Naive thymus-derived CD4-positive, alpha-beta T cell (primary cell): Measurements from ENCODE around the gene FCER1G. TPM values are rescaled to one million over a fixed set of nuclear protein-coding genes. Genes with fewer than 3 reads are reported as not detected.

Source experiments
- ATAC-seq: fragments of 150-1000 bp; cut with Tn5 transposase; 2 replicates; pipeline ENCODE4 v1.10.0; 2021; ENCODE audit warnings: mild to moderate bottlenecking, moderate library complexity
- CTCF ChIA-PET: fragments of 350-600 bp; sonication (Branson Sonifier 250); formaldehyde crosslinking; loops from one replicate; lab custom pipeline; 2021; ENCODE audit warnings: antibody characterized with exemption; lab: Charles Lee
- POLR2A ChIA-PET: fragments of 350-600 bp; sonication (Branson Sonifier 250); formaldehyde crosslinking; loops from one replicate; lab custom pipeline; 2021; ENCODE audit warnings: antibody characterized with exemption, inconsistent platforms; lab: Charles Lee
- DNase-seq, 9 donors: peaks; one replicate each; pipeline versions ENCODE4 v3.0.0 to v3.0.0-alpha.2; 2020 to 2022; ENCODE audit warnings: mixed read lengths in 1 of 9
- H3K27ac ChIP-seq: one replicate; pipeline ENCODE4 v1.7.0; 2013; ENCODE audit warnings: mild to moderate bottlenecking, low read depth, low read length, moderate library complexity
- H3K27me3 ChIP-seq, 2 donors: one replicate each; pipeline ENCODE4 v1.7.0; 2013; ENCODE audit warnings: low read length in 2 of 2, mild to moderate bottlenecking in 2 of 2, moderate library complexity in 2 of 2; ENCODE audit not compliant: control insufficient read depth in 2 of 2, insufficient read depth in 2 of 2
- H3K36me3 ChIP-seq, 3 experiments: 1 replicate in 2 of 3; 2 replicates in 1 of 3; pipeline ENCODE4 v1.7.0; 2013; ENCODE audit warnings: low read length in 3 of 3, mild to moderate bottlenecking in 3 of 3, moderate library complexity in 1 of 3; ENCODE audit not compliant: insufficient read depth in 3 of 3, control insufficient read depth in 2 of 3
- H3K4me1 ChIP-seq, 2 donors: one replicate each; pipeline ENCODE4 v1.7.0; 2013; ENCODE audit warnings: low read length in 2 of 2, mild to moderate bottlenecking in 2 of 2, moderate library complexity in 1 of 2; ENCODE audit not compliant: control insufficient read depth in 2 of 2, insufficient read depth in 2 of 2
- H3K4me3 ChIP-seq: 2 replicates; pipeline ENCODE4 v1.7.0; 2013; ENCODE audit warnings: mild to moderate bottlenecking, low read length
- H3K9me3 ChIP-seq, 3 experiments: 1 replicate in 2 of 3; 2 replicates in 1 of 3; pipeline ENCODE4 v1.7.0; 2013; ENCODE audit warnings: low read length in 3 of 3; ENCODE audit not compliant: control insufficient read depth in 2 of 3
- H3K27ac Mint-ChIP-seq, 9 donors: one replicate each; pipeline ENCODE4 v1.8.0; 2020 to 2022; ENCODE audit warnings: mixed read lengths in 9 of 9, mild to moderate bottlenecking in 8 of 9, moderate library complexity in 5 of 9, inconsistent platforms in 2 of 9
- H3K27me3 Mint-ChIP-seq, 5 donors: one replicate each; pipeline ENCODE4 v1.8.0; 2021 to 2022; ENCODE audit warnings: mixed read lengths in 5 of 5, mild to moderate bottlenecking in 1 of 5
- H3K36me3 Mint-ChIP-seq, 5 donors: one replicate each; pipeline ENCODE4 v1.8.0; 2020 to 2022; ENCODE audit warnings: mixed read lengths in 5 of 5, mild to moderate bottlenecking in 3 of 5, inconsistent platforms in 1 of 5
- H3K4me1 Mint-ChIP-seq, 7 donors: one replicate each; pipeline ENCODE4 v1.8.0; 2020 to 2022; ENCODE audit warnings: mixed read lengths in 7 of 7, mild to moderate bottlenecking in 3 of 7, inconsistent platforms in 1 of 7
- H3K4me3 Mint-ChIP-seq, 10 donors: one replicate each; pipeline ENCODE4 v1.8.0; 2020 to 2022; ENCODE audit warnings: mild to moderate bottlenecking in 10 of 10, mixed read lengths in 10 of 10, moderate library complexity in 6 of 10, inconsistent platforms in 2 of 10
- H3K9me3 Mint-ChIP-seq, 11 donors: one replicate each; pipeline ENCODE4 v1.8.0; 2020 to 2022; ENCODE audit warnings: mixed read lengths in 11 of 11, mild to moderate bottlenecking in 4 of 11, inconsistent platforms in 1 of 11, moderate library complexity in 1 of 11
- intact Hi-C, 2 donors: fragments of 100-400 bp; cut with micrococcal nuclease; formaldehyde crosslinking; loops; one replicate each; pipeline ENCODE4 v1.15.1; 2023
- polyA plus RNA-seq, 2 donors: library from polyadenylated mRNA; unstranded; fragments of 300-500 nt; fragmentation: Illumina TruSeq; gene quantifications; one replicate each; pipeline ENCODE4 v1.2.3, GENCODE V29; 2021
- total RNA-seq, 6 experiments: library from RNA in 5 of 6; stranded (reverse) in 5 of 6; gene quantifications; 1 replicate in 5 of 6; 2 replicates in 1 of 6; pipeline ENCODE4 v1.2.3 and lab custom pipeline; 2021 to 2026

FCER1G gene
- total and polyA plus RNA-seq, 7 experiments from 2014 or later = 2.6 to 171 (median 13.9) TPM

DNA sequence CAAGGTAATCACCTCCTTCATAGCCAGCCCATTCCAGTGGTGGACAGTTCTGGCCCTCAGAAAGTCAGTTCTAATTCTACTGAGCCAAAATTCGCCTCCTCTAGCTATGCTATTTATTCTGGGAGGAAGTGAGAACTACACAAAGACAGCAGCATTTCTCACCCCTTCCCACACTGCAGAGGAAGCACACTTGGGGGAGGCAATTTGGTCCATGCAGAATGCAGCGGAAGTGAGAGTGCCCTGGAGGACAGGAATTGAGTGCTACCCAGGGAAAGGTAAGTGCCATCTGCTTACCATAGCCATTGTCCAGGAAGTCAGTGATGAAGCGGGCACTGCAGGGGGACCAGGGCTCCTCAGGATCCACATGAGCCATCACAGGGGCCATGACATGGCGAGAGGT, 19.9 kb upstream of the FCER1G start:
- Histone ChIP-seq H3K9me3 (no peaks in the 10 kb centered on the region), H3K4me1 (peaks cover 32 to 38% of the 10 kb centered on the region in 2 donors), H3K36me3 (no peaks in the 10 kb centered on the region), H3K27ac (no peak overlapping the region), H3K4me3 (no peak overlapping the region), H3K27me3 (no peaks in the 10 kb centered on the region)
- peaks cover 0 to 2% (median 0%) of the 10 kb centered on the region in 11 donors for H3K9me3 Mint-ChIP-seq
- intact Hi-C loops = no loop called here
- ChIA-PET POLR2A (interaction anchor here (1.2 to 29.1 kb wide), 5 partner anchors 8 to 31 kb away, joined by 3 to 508 read pairs (median 93); partner anchors contain the start of genes ADAMTS4, APOA2, FCER1G and NDUFS2), CTCF (interaction anchor here (0.6 to 5.3 kb wide), 5 partner anchors 8 to 112 kb away, joined by 3 to 76 read pairs (median 3); partner anchors contain the start of gene TOMM40L)
- H3K4me1 Mint-ChIP-seq = peaks cover 31 to 67% (median 40%) of the 10 kb centered on the region in 7 donors
- H3K27me3 Mint-ChIP-seq = no peaks in the 10 kb centered on the region
- DNase-seq = no peak
- peak overlapping the region; percentile 6 to 91 (median 81) for H3K27ac Mint-ChIP-seq
- peak; percentile 37 for ATAC-seq
- peak overlapping the region in 3 of 10 donors; percentile 3 to 49 (median 36) for H3K4me3 Mint-ChIP-seq
- no peaks in the 10 kb centered on the region for H3K36me3 Mint-ChIP-seq

DNA sequence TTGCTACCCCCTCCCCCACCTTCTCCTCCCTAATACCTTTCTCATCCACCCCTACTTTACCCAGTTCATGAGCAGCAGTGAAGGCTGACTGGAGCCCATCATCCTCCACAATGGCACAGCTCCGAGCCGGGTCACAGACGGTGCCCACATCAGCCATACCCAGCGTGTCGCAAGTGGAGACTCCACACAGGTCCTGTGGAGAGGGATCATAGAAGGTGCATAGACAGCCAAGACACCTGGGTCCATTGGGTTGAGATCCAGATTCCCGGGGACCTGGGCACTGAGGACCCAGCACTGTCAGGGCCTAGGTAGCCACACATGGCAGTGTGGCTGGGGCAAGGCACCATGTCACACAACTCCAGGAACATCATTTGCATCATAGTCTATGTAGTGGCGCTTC, 19.0 kb upstream of the FCER1G start:
- intact Hi-C loops = no loop called here
- peaks cover 42 to 47% of the 10 kb centered on the region in 2 donors for H3K4me1 ChIP-seq
- ChIA-PET POLR2A (interaction anchor here (1.1 to 29.1 kb wide), 3 partner anchors 11 to 27 kb away, joined by 5 to 508 read pairs (median 93); partner anchors contain the start of genes APOA2, FCER1G and TOMM40L), CTCF (interaction anchor here (1.9 kb wide), 1 partner anchor 9 kb away, joined by 4 read pairs; no protein-coding TSS in a partner anchor)
- DNase-seq (no peak), ATAC-seq (no peak)
- no peak overlapping the region for H3K4me3 ChIP-seq
- H3K27ac Mint-ChIP-seq = peak overlapping the region in 3 of 9 donors; percentile 60 to 81 (median 63)
- H3K4me1 Mint-ChIP-seq = peaks cover 38 to 72% (median 49%) of the 10 kb centered on the region in 7 donors
- H3K9me3 Mint-ChIP-seq = peaks cover 0 to 2% (median 0%) of the 10 kb centered on the region in 11 donors
- no peaks in the 10 kb centered on the region for H3K9me3 ChIP-seq
- H3K4me3 Mint-ChIP-seq = no peak overlapping the region
- no peaks in the 10 kb centered on the region for H3K27me3 Mint-ChIP-seq
- no peaks in the 10 kb centered on the region for H3K27me3 ChIP-seq
- no peaks in the 10 kb centered on the region for H3K36me3 Mint-ChIP-seq
- H3K36me3 ChIP-seq = no peaks in the 10 kb centered on the region
- no peak overlapping the region for H3K27ac ChIP-seq

DNA sequence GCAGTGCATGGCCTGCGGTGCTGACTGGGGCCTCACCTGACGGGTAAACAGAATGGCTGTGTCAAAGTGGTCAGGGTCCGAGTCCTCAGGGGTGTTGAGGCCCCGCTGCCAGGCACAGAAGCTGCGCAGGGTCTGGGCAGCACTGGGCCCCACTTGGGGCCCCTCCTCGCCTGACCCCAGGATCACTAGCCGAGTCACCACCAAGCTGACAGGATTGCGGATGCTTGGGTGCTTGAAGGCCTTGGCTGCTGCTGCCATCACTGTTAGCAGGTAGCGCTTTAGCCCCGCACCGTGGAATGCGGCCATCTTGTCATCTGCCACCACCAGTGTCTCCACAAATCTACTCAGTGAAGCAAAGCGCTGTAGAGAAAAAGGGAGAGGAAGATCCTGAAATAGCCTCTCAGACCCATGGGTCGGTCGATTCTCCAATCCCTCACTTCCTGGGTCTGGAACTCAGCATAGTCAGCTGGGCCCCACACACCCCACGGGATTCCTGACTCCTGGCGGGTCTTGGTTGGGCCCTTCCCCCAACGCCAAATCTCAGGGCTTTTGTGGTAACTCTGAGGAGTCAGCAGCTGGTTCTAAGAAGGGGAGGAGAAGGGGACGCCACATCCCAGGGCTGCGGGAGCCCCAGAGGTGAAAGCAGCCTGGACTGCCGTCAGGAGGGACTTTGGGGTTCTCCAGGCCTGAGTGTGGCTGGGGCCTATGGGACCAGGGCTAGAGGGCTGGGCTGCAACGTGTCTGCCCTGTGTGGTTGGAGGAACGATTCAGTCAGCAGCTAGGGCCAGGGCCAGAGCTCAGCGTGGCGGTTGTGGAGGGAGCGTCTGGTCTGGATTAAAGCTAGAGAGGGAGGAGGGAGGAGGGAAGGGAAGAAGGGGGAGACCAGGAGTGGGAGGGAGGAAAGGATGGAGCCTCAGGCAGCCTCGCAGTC, 18.3 kb upstream of the FCER1G start:
- H3K9me3 Mint-ChIP-seq = peaks cover 0 to 2% (median 0%) of the 10 kb centered on the region in 11 donors

DNA sequence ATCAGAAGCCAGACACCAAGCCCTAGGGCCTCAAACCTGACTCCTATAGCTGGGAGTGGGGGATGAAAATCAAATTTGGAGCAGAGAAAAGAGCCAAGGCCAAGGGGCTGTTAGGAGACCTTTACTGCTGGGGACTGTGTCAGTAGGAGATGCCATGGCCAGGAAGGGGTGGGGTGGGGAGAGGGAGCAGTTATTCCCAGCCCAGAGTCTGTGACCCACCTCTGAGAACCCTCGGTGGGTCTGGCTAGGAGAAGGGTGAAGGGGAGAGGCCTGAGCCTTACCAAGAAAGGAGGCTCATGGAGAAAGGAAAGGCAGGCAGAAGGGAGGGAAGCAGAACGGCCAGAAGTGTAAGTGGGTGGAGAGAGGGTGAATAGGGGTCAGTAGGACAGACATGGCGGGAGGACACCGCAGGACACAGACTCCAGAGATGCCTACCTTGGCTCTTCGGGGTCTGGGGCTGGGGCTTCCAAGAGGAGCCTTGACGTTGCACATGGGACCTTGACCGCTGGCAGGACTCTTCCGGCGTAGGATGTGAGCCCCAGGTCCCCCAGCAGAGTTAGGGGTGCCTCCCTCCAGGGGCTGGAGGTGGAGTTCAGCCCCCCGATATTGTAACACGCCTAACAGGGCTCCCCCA, 17.4 kb upstream of the FCER1G start:
- Histone ChIP-seq H3K27ac (no peak overlapping the region), H3K27me3 (no peaks in the 10 kb centered on the region), H3K36me3 (peaks cover 0 to 4% (median 0%) of the 10 kb centered on the region in 3 experiments), H3K4me3 (no peak overlapping the region), H3K9me3 (no peaks in the 10 kb centered on the region), H3K4me1 (peaks cover 46 to 52% of the 10 kb centered on the region in 2 donors)
- Mint-ChIP-seq H3K4me1 (peaks cover 39 to 73% (median 56%) of the 10 kb centered on the region in 7 donors), H3K27me3 (no peaks in the 10 kb centered on the region), H3K9me3 (peaks cover 0 to 2% (median 0%) of the 10 kb centered on the region in 11 donors), H3K36me3 (peaks cover 0 to 3% (median 0%) of the 10 kb centered on the region in 5 donors), H3K4me3 (no peak overlapping the region), H3K27ac (peak overlapping the region in 2 of 9 donors; percentile 51 to 61)
- ATAC-seq (no peak), DNase-seq (no peak)
- intact Hi-C loops = no loop called here
- ChIA-PET CTCF (interaction anchor here (1.2 to 1.9 kb wide), 4 partner anchors 8 to 28 kb away, joined by 3 to 6 read pairs (median 4); no protein-coding TSS in a partner anchor), POLR2A (interaction anchor here (1.0 to 29.1 kb wide), 5 partner anchors 8 to 25 kb away, joined by 3 to 508 read pairs (median 93); partner anchors contain the start of genes APOA2, B4GALT3, FCER1G and TOMM40L)

More for the DNA sequence above, 18.3 kb upstream of the FCER1G start:
- intact Hi-C loops = no loop called here
- H3K27me3 Mint-ChIP-seq = no peaks in the 10 kb centered on the region
- DNase-seq (no peak), ATAC-seq (no peak)
- no peaks in the 10 kb centered on the region for H3K36me3 ChIP-seq
- H3K36me3 Mint-ChIP-seq = no peaks in the 10 kb centered on the region
- ChIA-PET POLR2A (interaction anchor here (0.6 to 29.1 kb wide), 6 partner anchors 9 to 26 kb away, joined by 3 to 508 read pairs (median 4); partner anchors contain the start of genes APOA2, B4GALT3, FCER1G and TOMM40L), CTCF (interaction anchor here (1.5 to 1.9 kb wide), 2 partner anchors 8 to 11 kb away, joined by 4 to 6 read pairs; no protein-coding TSS in a partner anchor)
- no peak overlapping the region for H3K4me3 ChIP-seq
- no peaks in the 10 kb centered on the region for H3K27me3 ChIP-seq
- no peak overlapping the region for H3K4me3 Mint-ChIP-seq
- H3K4me1 ChIP-seq = peaks cover 48 to 54% of the 10 kb centered on the region in 2 donors
- H3K27ac Mint-ChIP-seq = peak overlapping the region in 1 of 9 donors; percentile 61
- no peaks in the 10 kb centered on the region for H3K9me3 ChIP-seq
- H3K27ac ChIP-seq = no peak overlapping the region
- peaks cover 43 to 75% (median 56%) of the 10 kb centered on the region in 7 donors for H3K4me1 Mint-ChIP-seq

DNA sequence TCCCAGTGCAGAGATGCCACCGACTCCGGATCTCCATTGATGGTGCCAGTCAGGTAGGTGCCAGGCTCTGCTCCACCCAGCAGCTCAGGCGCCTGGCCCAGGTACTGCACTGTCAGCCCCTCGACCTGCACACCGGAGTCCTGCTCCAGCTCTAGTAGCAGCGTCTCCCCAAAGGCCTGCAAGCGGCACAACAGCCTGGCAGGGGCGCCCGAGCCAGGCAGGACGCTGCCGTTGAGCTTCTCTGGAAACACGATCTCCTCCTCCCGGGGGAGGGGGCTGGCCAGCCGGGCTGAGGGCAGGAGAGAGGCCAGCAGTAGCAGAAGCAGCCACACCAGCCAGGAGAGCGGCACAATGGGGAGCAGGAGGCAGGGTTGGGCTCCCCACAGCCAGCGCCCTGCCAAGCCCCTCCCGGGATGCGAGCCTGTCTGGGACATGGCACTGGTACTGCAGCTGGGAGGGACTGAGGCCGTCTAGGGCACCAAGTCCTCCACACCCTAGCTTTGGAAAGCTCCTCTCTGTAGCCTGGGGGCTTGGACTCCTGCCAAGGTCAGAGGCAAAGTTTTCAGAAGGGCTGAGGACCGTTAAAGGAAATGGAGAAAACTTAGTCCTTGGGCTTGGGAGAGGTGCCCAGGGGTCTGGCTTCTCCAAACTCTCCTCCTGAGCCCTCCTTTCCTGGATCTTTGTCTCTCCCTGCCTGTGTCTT, 16.8 kb upstream of the FCER1G start:
- H3K27me3 ChIP-seq = no peaks in the 10 kb centered on the region
- H3K4me3 ChIP-seq = no peak overlapping the region
- H3K27ac ChIP-seq = no peak overlapping the region
- ATAC-seq = no peak
- H3K36me3 Mint-ChIP-seq = peaks cover 0 to 3% (median 0%) of the 10 kb centered on the region in 5 donors
- CTCF ChIA-PET = interaction anchor here (0.9 to 1.5 kb wide), 5 partner anchors 10 to 33 kb away, joined by 3 to 6 read pairs (median 5); partner anchors contain the start of gene PPOX
- peak overlapping the region in 2 of 9 donors; percentile 52 to 97 for H3K27ac Mint-ChIP-seq
- POLR2A ChIA-PET = interaction anchor here (0.5 to 29.1 kb wide), 8 partner anchors 8 to 93 kb away, joined by 3 to 508 read pairs (median 3); partner anchors contain the start of genes APOA2, FCER1G and TOMM40L
- peaks cover 0 to 2% (median 0%) of the 10 kb centered on the region in 11 donors for H3K9me3 Mint-ChIP-seq
- no peak for DNase-seq
- no peaks in the 10 kb centered on the region for H3K27me3 Mint-ChIP-seq
- H3K4me1 ChIP-seq = peaks cover 48 to 53% of the 10 kb centered on the region in 2 donors
- peaks cover 0 to 4% (median 0%) of the 10 kb centered on the region in 3 experiments for H3K36me3 ChIP-seq
- no peaks in the 10 kb centered on the region for H3K9me3 ChIP-seq
- H3K4me1 Mint-ChIP-seq = peaks cover 35 to 72% (median 56%) of the 10 kb centered on the region in 7 donors
- intact Hi-C loops = no loop called here
- H3K4me3 Mint-ChIP-seq = no peak overlapping the region
